Neural cell (in vitro differentiated cells): ENCODE measurements around the gene LDLRAD4. TPM values are rescaled to one million over a fixed set of nuclear protein-coding genes. Genes with fewer than 3 reads are reported as not detected.

Source experiments
- H2AFZ ChIP-seq: fragments of 200-600, 300-800 bp; sonication (generic), shearing (Covaris generic); 2 replicates; pipeline ENCODE4 v1.6.0; 2014; ENCODE audit warnings: low read depth, mild to moderate bottlenecking, antibody characterized with exemption, low read length, moderate library complexity
- H3F3A ChIP-seq: fragments of 200-600 bp; shearing (Covaris generic); 2 replicates; pipeline ENCODE4 v1.6.1; 2016; ENCODE audit warnings: mild to moderate bottlenecking, moderate library complexity, mixed read lengths, antibody characterized with exemption, low read length; ENCODE audit not compliant: insufficient read depth, poor library complexity, severe bottlenecking
- H3K27ac ChIP-seq: fragments of 200-600, 300-800 bp; sonication (generic), shearing (Covaris generic); 2 replicates; pipeline ENCODE4 v1.5.1; 2014; ENCODE audit warnings: mild to moderate bottlenecking, low read length, moderate library complexity
- H3K27me3 ChIP-seq: fragments of 300-800, 200-600 bp; sonication (generic), shearing (Covaris generic); 2 replicates; pipeline ENCODE4 v1.6.0; 2014; ENCODE audit warnings: mild to moderate bottlenecking, low read depth, low read length, moderate library complexity; ENCODE audit not compliant: insufficient read depth
- H3K36me3 ChIP-seq: fragments of 300-800, 200-600 bp; sonication (generic), shearing (Covaris generic); 2 replicates; pipeline ENCODE4 v1.5.1; 2014; ENCODE audit warnings: mild to moderate bottlenecking, antibody characterized with exemption, low read length, moderate library complexity; ENCODE audit not compliant: insufficient read depth
- H3K4me2 ChIP-seq: fragments of 300-800, 200-600 bp; sonication (generic), shearing (Covaris generic); 2 replicates; pipeline ENCODE4 v1.6.0; 2014; ENCODE audit warnings: mild to moderate bottlenecking, low read length
- H3K4me3 ChIP-seq: fragments of 300-800, 200-600 bp; sonication (generic), shearing (Covaris generic); 2 replicates; pipeline ENCODE4 v1.5.1; 2014; ENCODE audit warnings: mild to moderate bottlenecking, low read length, moderate library complexity
- H3K79me2 ChIP-seq: fragments of 200-600 bp; shearing (Covaris generic); replicated peaks from 2 replicates; pipeline ENCODE4 v1.6.0; 2014; ENCODE audit warnings: mild to moderate bottlenecking, low read length, moderate library complexity; ENCODE audit not compliant: insufficient read depth
- H3K9ac ChIP-seq: fragments of 300-800, 200-600 bp; sonication (generic), shearing (Covaris generic); 2 replicates; pipeline ENCODE4 v1.6.1; 2016; ENCODE audit warnings: mild to moderate bottlenecking, low read length, mixed read lengths
- H3K9me2 ChIP-seq: fragments of 200-600 bp; shearing (Covaris generic); 2 replicates; pipeline ENCODE4 v1.6.1; 2016; ENCODE audit warnings: mild to moderate bottlenecking, low read length, mixed read lengths; ENCODE audit not compliant: insufficient read depth
- H3K9me3 ChIP-seq: fragments of 200-600, 300-800 bp; sonication (generic), shearing (Covaris generic); 2 replicates; pipeline ENCODE4 v1.6.1; 2016; ENCODE audit warnings: mild to moderate bottlenecking, mixed run types, low read length, moderate library complexity, mixed read lengths
- H4K20me1 ChIP-seq: fragments of 200-600 bp; shearing (Covaris generic); 2 replicates; pipeline ENCODE4 v1.6.1; 2016; ENCODE audit warnings: mild to moderate bottlenecking, mixed run types; ENCODE audit not compliant: insufficient read depth
- CTCF ChIP-seq: fragments of 450-650 bp; IDR thresholded peaks from 2 replicates; pipeline ENCODE4 v1.5.1; 2014; ENCODE audit warnings: antibody characterized with exemption, mild to moderate bottlenecking, moderate library complexity; ENCODE audit not compliant: poor library complexity, severe bottlenecking
- EP300 ChIP-seq: fragments of 450-650 bp; conservative IDR thresholded peaks from 2 replicates; pipeline ENCODE4 v1.6.1; 2014; ENCODE audit warnings: antibody characterized with exemption, mild to moderate bottlenecking, moderate library complexity; ENCODE audit not compliant: poor library complexity, severe bottlenecking
- EZH2 ChIP-seq: fragments of 200-600, 300-800 bp; shearing (Covaris generic), sonication (generic); IDR thresholded peaks from 2 replicates; pipeline ENCODE4 v1.6.1; 2014; ENCODE audit warnings: antibody characterized with exemption, low read length, borderline replicate concordance, mild to moderate bottlenecking; ENCODE audit not compliant: insufficient read depth, poor library complexity, severe bottlenecking
- MXI1 ChIP-seq: fragments of 450-650 bp; conservative IDR thresholded peaks from 2 replicates; pipeline ENCODE4 v1.6.1; 2014; ENCODE audit warnings: antibody characterized with exemption, mild to moderate bottlenecking; ENCODE audit not compliant: poor library complexity, severe bottlenecking
- POLR2AphosphoS5 ChIP-seq: IDR thresholded peaks from 2 replicates; pipeline ENCODE4 v1.6.1; 2012
- RAD21 ChIP-seq: fragments of 450-650 bp; conservative IDR thresholded peaks from 2 replicates; pipeline ENCODE4 v1.6.1; 2014; ENCODE audit warnings: antibody characterized with exemption, mild to moderate bottlenecking, moderate library complexity
- REST ChIP-seq: IDR thresholded peaks from 2 replicates; pipeline ENCODE4 v1.6.1; 2012; ENCODE audit warnings: borderline replicate concordance
- SMC3 ChIP-seq: fragments of 450-650 bp; conservative IDR thresholded peaks from 2 replicates; pipeline ENCODE4 v1.6.1; 2014; ENCODE audit warnings: antibody characterized with exemption, mild to moderate bottlenecking, moderate library complexity; ENCODE audit not compliant: poor library complexity
- TAF1 ChIP-seq: IDR thresholded peaks from 2 replicates; pipeline ENCODE4 v1.6.1; 2012; ENCODE audit warnings: low read depth
- polyA plus RNA-seq: library from polyadenylated mRNA; depleted of rRNA; stranded (reverse); fragments of >200 nt; gene quantifications from 2 replicates; pipeline ENCODE4 v1.2.3, GENCODE V29; 2014

The LDLRAD4 gene
- polyA plus RNA-seq, 1 donor from 2014 or later = 3.7 TPM

GRCh38 chr18:13303756-13304364, 85.3 kb downstream of the LDLRAD4 start:
- Histone ChIP-seq H2AFZ (no peak overlapping the region), H3K27me3 (no peaks in the 10 kb centered on the region), H3K9me2 (no peaks in the 10 kb centered on the region), H3K9me3 (no peaks in the 10 kb centered on the region), H3K36me3 (no peaks in the 10 kb centered on the region), H3K27ac (no peak overlapping the region), H3K9ac (no peak overlapping the region), H3K4me2 (no peak overlapping the region), H4K20me1 (no peaks in the 10 kb centered on the region), H3F3A (no peaks in the 10 kb centered on the region), H3K4me3 (no peak overlapping the region), H3K79me2 (no peaks in the 10 kb centered on the region)
- TF ChIP-seq SMC3 = no peak
- no peak for TF ChIP-seq MXI1

GRCh38 chr18:13305301-13305700, 86.7 kb downstream of the LDLRAD4 start:
- Histone ChIP-seq H3K79me2 (no peaks in the 10 kb centered on the region), H3F3A (no peaks in the 10 kb centered on the region), H3K4me2 (no peak overlapping the region), H2AFZ (no peak overlapping the region), H3K9me3 (no peaks in the 10 kb centered on the region), H3K9me2 (no peaks in the 10 kb centered on the region), H4K20me1 (no peaks in the 10 kb centered on the region), H3K36me3 (no peaks in the 10 kb centered on the region), H3K27ac (no peak overlapping the region), H3K4me3 (no peak overlapping the region), H3K9ac (no peak overlapping the region), H3K27me3 (no peaks in the 10 kb centered on the region)
- TF ChIP-seq CTCF = no peak
- no peak for TF ChIP-seq TAF1
- TF ChIP-seq REST = no peak
- no peak for TF ChIP-seq POLR2AphosphoS5
- no peak for TF ChIP-seq SMC3
- no peak for TF ChIP-seq EP300
- no peak for TF ChIP-seq MXI1
- TF ChIP-seq EZH2 = no peak
- no peak for TF ChIP-seq RAD21

- Histone ChIP-seq H3K27me3 (no peaks in the 10 kb centered on the region), H3K36me3 (no peaks in the 10 kb centered on the region), H2AFZ (no peak overlapping the region), H3K9me3 (no peaks in the 10 kb centered on the region), H3K79me2 (no peaks in the 10 kb centered on the region), H3K4me2 (no peak overlapping the region), H3F3A (no peaks in the 10 kb centered on the region), H3K9ac (no peak overlapping the region), H3K4me3 (no peak overlapping the region), H4K20me1 (no peaks in the 10 kb centered on the region), H3K9me2 (no peaks in the 10 kb centered on the region), H3K27ac (no peak overlapping the region)
- TF ChIP-seq TAF1 = no peak
- no peak for TF ChIP-seq SMC3
- no peak for TF ChIP-seq MXI1
- TF ChIP-seq REST = no peak
- no peak for TF ChIP-seq CTCF
- no peak for TF ChIP-seq EZH2
- no peak for TF ChIP-seq RAD21
- no peak for TF ChIP-seq EP300
- TF ChIP-seq POLR2AphosphoS5 = no peak
Observed at GRCh38 chr18:13306583-13306982, 88.0 kb downstream of the LDLRAD4 start.
